T-helper 1 cell treated with Interleukin-12 subunit alpha and Interleukin-12 subunit beta and Interleukin-4 antibody, amounts not matched to agents 30 ng/mL and 1 ng/mL, for 36 hours (primary cell): ENCODE data around the gene CXCR4. TPM values are rescaled to one million over a fixed set of nuclear protein-coding genes. Genes with fewer than 3 reads are reported as not detected.

Source experiments
- intact Hi-C: fragments of 100-400 bp; cut with micrococcal nuclease; formaldehyde crosslinking; loops from one replicate; pipeline ENCODE4 v1.15.1; 2024
- total RNA-seq: library from RNA; stranded (reverse); gene quantifications from 2 replicates; pipeline ENCODE4 v1.2.3, GENCODE V29; 2022

CXCR4 gene
- total RNA-seq = 247 and 248 TPM in 2 replicates

DNA sequence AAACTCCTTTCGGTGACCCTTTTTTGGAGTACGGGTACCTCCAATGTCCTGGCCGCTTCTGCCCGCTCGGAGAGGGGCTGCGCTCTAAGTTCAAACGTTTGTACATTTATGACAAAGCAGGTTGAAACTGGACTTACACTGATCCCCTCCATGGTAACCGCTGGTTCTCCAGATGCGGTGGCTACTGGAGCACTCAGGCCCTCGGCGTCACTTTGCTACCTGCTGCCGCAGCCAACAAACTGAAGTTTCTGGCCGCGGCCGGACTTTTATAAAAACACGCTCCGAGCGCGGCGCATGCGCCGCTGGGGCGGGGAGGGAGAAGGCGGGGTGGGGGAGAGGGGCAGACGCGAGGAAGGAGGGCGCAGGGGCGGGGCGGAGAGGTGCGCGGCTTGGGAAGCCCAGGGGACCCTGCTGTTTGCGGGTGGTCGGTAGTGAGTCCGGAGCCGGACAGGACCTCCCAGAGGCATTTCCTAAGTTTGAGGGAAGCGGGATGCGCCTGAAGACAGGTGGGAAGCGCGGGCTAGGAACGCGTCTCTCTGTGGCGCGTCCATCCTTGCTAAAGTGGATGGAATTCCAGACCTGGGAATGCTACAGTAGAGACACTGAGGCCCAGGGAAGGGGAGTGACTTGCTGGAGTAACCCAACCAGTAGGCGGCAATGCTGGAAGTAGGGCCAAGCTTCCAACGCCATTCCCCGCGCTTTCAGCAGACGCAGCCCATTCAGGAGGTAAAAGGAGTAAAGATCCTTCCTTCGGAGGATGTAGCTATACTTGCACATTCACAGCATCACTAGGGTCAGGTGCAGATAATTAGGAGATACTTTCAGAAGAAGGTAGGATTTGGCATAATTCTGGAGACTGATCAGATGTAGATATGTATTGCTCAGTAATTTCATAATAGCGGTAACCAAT is at the start of gene CXCR4:
TSS of gene CXCR4 (minus strand) at position 241 of the 910 bp plus-strand sequence. CDS start at position 152, 89 bp downstream.
- intact Hi-C loops = loop anchor here (1.0 to 5.0 kb wide), 14 partner anchors 18 to 1199 kb away; partner anchors contain the start of genes CCNT2, DARS1, MCM6 and R3HDM1

DNA sequence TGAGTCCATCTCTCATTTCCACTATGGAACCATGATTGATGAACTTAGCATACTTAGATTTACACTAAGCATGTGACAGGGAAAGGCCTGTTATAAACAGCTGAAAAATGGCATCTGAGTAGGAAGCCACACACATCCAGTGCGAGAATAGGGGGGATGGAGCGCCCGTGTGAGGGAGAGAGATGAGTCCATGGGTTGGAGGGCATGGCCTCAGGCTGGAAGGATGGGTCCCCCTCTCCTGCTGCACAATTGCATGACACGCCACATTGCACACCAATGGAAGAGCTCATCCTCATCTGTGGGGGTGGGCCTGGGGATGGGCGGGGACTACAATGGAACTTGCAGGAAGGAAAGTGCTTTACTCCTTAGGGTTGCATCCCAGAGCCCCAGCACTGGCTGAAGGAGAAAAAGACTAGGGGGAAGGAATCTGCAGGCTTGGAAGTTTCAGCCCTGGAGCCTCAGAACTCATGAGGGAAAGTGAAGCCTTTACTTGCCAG is 46.4 kb upstream of the CXCR4 start:
- intact Hi-C loops = no loop called here

DNA sequence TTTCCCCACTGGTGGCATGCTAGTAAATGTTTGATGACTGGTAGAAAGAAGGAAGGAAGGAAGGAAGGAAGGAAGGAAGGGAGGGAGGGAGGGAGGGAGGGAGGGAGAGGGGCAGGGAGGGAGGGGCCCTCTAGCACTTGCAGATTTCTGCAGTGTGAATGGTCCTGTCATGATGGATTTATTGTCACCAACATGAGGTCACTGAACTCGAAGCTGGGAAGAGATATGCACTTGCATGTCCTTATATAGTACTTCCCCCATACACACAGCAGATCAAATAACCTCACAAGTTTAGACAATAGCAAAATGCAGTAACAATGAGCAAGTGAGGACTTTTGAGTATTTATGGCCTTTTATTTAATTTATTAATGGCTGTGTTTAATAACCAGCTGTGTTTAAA is 44.5 kb upstream of the CXCR4 start:
- intact Hi-C loops = no loop called here

DNA sequence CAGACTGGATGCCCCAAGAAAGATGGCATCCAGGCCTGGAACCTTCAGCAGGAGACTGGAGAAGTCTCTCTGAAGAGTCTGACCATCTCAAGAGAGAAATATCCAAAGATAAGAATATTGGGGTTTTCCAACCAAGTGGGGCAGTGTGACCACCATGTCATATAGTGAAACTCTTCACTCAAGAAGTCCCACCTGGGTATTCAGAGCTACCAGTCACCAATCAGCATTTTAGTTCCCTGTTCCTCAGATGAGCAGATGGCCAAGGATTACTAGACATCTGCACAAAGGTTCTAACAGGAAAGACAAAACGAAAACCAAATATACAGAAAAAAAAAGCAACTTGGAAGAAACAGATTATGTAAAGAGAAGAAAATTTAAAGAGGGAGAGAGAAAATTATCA is 38.5 kb upstream of the CXCR4 start:
- intact Hi-C loops = no loop called here

DNA sequence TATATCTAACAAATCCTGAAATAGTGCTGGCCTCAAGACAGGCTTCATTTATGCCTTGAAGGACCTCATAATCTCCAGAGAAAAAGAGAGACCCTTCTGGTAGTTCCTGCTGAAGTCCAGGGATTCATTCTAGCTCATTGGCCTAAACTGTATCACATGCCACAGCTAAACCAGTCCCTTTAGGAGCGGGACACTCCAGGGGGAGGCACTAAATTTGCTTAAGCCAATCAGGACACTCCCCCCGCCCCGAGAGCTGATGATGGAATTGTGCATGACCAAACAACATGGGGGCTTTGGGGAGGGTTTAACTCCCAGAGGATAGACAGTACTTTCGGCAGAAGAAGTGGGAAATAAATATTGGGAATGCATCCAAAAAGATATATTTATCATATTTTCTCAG is 36.4 kb upstream of the CXCR4 start:
- intact Hi-C loops = no loop called here

DNA sequence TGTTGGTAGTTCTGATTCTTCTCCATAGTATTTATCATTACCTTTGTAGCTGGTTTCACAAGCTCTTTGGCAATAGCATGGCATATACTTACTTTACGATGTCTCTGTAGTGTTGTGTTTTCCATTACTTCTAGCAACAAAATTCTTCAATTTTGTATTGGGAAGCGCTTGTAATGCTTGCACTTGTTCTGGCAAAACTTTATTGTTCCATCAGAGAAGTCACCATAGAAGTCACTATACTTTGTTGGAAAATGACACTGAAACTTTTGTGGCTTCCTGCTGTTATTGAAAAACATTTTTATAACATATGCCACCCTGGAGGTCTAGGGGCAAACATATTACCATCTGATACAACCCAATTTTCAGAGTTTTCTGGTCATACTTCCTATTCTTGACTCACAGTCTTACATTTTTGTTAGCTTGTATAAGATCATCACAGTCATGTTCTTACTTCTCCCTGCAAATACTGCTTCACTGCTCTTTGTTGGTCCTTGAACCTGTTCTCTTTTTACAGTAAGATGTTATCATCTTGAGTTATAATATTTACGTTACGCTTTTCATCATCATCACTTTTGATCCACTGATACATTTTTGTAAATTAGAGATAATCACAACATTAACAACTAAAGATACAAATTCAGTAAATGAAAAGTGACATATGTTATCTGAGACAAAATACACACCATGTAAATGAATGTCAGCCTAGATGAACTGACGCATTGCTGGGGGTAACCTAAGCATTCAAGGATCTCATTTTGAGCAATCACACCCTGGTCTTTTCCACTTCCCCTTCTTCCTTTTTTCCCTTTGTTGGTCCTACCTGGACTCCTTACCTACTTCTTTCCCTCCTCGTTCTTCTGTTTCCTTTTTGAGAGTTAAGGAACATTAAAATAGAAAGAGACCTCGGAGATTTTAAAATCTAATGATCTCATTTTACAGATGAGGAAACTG is 33.3 kb upstream of the CXCR4 start:
- intact Hi-C loops = no loop called here

DNA sequence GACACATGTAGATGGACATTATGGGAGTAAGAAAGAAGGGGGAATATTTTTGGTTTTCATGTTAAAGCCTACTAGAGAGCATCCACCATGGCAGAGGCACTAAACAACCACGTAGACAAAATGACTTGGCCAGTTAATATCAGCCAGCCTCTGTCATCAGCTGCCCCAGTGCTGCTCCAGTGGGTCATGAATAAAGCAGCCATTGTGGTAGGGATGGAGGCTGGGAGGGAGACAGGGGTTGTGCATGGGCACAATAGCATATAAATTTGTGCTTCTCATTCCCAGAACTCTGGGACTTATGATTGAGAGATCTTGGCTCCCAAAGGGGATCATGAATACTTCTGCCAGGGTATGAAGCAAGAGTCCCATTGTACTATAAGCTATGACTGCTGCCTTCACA is 31.1 kb upstream of the CXCR4 start:
- intact Hi-C loops = no loop called here

DNA sequence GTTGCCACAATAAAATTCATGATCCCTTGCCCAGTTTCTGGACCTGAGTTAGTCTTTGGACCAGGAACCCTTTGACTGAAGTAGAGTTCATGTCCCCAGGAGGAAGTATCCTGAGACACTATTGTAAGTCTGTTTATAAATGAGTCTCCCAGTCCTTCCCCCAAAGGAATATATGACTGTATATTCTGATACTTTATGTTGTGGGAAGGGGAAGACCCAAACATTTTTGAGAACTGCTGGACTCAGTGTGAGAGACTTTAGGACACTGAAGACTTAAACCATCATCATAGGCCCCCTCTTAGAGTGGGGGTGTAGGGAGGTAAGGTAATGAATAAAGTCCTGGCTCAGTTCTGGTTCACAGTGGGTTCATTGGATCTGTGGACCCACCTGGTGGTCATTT is 28.6 kb upstream of the CXCR4 start:
- intact Hi-C loops = no loop called here

DNA sequence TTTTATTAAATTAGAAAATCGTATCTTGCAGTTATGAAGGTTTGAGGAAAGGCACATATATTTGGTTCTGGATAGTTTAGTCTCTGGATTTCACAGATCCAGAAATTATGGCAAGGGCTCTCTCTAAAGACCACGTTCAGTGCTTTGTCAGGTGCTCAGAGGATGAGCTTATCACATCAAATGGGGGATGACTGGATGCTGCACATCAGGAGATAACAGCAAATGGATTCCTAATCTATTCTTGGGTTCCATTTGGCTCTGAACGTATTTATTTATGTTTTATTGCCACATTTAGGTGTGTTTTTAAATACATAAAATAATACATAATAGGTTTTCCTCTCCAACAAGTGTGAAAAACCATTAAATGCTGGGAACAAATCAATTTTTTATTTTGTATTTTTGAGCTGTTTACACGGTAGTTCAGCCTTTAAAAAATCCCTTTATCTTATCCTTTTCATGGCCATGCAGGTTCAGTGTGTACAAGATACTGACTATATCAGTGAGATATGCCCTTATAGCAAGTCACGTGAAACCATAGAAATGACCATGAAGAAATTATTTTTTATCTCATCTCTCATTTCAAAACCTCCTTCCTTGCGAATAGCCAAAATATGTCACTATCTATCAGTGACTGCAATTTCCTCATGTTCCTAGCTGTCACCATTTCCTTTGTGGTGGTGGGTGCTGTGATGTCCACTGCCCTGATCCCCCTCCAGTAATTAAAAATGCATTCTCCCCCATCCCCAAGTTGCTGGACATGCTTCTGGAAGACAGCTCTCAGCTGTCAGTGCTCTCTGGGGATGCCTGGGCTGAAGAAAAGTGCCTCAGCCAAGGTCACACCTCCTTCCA is 25.9 kb upstream of the CXCR4 start:
- intact Hi-C loops = no loop called here

DNA sequence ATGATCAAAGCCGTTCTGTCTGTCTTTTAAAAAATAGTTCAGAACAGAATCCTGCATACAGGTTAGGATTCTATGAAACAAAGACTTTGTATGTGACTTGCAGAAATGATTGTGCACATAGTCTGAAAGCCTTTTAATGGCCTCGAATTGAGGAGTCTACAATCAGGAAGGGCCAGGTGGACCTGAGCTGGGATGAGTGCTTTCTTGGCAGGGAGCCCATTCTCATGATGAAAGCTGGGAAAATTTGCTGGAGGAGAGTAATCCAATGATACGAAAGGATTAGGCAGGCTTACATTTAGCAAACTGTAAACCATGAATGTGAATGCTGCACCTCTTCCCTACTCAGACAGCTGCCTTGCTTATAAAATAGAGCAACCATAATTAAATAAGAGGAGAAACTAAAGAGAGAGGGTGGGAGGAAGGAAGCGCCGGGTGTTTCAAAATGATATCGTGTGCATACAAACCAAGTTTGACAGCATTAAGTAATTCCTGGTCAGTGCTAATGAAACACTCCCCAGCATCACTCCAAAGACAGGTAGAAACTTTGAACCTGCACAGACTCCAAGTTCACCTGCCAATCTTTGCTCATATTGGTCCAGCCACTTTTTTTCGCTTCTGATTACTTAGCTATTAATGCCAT is 23.7 kb upstream of the CXCR4 start:
- intact Hi-C loops = no loop called here

DNA sequence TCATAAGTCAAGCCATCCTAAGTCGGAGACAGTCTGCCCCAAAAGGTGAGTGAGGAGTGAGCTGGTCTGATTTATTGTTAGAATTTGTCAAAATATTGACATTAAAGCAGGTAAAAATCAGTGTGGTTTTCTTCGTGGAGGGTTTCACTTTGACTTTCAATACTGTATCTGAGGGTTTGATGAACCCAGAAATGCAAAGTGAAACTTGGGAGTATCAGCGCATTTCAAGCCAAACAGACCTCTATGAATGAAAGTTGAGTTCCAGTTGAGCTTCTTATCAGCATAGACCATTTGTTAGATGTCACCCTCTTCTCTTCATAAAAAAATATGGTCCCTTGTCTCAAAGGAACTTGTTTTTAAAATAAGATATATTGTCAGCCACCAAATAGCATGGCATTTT is 21.7 kb upstream of the CXCR4 start:
- intact Hi-C loops = loop anchor here (1.0 kb wide), 2 partner anchors 10 to 239 kb away; no protein-coding TSS in a partner anchor

DNA sequence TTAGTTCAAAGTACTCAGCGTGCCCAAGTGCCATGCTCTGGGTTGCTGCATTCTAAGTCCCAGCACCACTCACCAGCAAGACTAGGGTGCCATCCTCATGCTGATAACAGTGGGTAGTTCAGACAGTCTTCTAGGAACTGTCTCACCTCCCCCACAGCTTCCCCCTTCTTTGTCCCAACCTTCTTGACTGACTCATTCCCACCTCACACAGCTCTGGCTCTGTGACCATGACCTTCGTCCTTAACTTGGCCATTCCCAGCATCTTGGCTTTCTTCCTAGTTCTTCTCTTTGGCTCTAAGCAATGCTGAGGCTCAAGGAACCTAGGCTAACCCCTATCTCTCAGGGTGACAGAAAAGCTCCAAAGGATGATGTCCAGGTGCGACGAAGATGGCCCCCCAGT is 20.0 kb upstream of the CXCR4 start:
- intact Hi-C loops = no loop called here

DNA sequence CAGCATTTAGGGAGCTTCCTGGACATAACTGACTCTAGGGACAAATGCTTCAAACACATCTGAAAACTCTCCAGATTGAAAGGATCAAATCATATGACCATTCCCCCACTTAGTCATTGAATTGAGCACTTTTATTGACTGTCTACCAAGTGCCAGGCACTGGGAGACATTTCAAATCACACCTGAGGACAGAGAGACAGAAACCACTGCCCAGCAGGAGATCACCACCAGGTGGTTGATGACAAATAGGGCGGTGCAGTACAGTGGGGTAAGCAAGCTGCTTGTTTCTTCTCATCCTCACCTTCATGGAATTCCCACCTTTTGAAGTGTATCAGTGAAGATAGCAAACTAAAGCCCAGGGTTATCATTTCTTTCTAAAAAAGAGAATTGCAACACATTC is 19.0 kb upstream of the CXCR4 start:
- intact Hi-C loops = loop anchor here (1.0 kb wide), 4 partner anchors 19 to 221 kb away; partner anchors contain the start of gene CXCR4

DNA sequence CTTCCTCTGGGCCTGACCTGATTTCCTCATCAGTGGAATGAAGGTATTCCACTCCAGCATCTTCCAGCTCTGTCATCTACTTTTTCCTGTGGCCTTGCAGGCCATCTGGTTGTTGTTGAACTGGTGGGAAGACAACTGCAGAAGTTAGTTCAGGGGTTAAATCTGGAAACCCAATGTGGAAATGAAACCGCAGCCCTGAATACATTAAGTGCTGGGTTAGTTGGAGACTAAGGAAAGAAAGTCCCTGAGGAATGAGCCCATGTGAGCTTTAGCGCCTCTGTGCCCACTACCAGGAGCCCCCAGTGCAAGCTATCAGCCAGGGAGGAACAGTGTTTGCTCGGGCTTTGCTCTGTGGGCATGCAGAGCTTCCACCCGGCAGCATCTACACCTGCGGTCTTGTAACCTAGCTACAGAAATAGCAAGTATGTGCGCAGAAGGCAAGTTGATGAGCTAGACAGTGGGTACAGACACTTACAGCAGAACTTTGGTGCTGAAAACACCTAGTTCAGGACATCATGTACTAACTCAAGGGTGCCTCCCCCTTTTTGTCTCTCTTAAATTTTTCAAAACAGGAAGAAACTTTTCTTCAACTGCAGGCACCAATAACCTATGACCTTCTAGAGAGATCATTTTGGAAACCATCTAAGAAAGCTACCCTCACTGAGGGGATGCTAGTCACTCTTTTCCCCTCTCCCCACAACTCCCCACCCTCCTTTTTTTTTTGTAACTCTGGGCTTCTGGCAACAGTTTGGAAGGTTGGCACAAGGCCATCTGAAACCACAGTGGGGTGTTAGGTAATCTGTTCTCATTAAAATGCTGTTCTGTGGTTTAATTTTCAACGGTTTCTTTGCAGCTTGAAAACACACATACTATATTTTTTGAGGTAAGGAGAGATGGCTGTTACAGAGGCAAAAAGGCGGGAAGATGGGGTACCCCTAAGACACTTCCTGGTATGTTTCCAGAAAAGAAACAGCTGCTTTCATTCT is 18.3 kb upstream of the CXCR4 start:
- intact Hi-C loops = loop anchor here (1.0 to 2.0 kb wide), 5 partner anchors 18 to 1083 kb away; partner anchors contain the start of genes CXCR4 and RAB3GAP1

DNA sequence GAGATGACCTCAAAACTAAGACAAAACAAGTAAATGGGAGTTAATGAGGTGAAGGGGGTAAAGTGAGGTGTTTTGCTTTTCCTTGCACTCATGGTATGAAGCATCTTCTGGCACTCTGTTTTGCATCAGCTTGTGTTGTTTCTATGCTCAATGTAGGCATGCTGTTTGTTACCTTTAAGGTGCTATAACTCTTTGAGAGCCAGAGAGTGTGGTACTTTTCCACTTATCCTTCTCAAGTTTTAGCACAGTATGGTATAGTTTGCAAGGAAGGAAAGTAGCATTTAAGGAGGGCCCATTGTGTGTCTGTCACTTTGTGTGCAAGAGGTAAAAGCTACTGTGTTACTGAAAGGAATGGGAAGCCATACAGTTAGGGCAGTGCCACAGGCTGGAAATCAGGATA is 17.5 kb upstream of the CXCR4 start:
- intact Hi-C loops = loop anchor here (2.0 kb wide), 1 partner anchor 1083 kb away; the partner anchor contains the start of gene RAB3GAP1

DNA sequence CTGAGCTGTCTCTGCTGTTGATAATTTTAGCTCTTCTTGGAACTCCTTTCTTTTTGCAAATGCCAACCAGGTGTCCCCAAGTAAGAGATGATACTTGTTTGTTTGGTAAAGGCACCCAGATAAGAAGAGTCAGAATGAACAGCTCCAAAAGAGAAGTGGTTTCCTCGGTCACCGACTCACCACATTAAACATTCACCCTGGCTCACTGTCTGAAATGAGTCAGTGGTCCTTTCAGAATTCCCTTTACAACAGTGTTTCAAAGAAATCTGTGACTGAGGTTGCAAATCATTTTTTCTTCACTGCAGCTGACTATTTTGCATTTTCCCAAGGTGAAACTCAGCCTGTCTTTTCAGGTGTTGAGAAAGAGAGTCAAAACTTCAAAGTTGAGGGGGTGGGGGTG is 16.2 kb upstream of the CXCR4 start:
- intact Hi-C loops = loop anchor here (1.0 to 5.0 kb wide), 9 partner anchors 78 to 1081 kb away; partner anchors contain the start of genes DARS1, R3HDM1, RAB3GAP1 and UBXN4

DNA sequence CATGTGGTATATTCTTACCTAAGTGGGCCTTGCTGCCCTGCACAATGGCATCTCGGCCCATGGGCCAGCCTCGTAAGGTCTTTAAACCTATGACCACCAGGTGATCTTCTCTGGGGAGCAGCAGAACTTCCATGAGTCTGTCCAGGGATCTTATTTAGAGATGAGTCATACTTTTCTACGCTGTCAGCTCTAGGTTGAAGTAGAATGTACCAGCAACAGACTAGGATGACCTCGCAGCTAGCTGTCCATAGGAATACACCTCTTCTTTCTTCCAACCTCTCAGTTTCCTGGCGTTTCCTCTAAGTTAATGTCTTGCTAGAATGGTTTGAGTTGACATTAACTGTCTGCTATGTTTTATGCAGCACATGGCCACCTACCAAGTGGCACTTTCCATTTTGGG is 15.6 kb upstream of the CXCR4 start:
- intact Hi-C loops = loop anchor here (5.0 kb wide), 6 partner anchors 79 to 601 kb away; partner anchors contain the start of genes R3HDM1, UBXN4 and ZRANB3

DNA sequence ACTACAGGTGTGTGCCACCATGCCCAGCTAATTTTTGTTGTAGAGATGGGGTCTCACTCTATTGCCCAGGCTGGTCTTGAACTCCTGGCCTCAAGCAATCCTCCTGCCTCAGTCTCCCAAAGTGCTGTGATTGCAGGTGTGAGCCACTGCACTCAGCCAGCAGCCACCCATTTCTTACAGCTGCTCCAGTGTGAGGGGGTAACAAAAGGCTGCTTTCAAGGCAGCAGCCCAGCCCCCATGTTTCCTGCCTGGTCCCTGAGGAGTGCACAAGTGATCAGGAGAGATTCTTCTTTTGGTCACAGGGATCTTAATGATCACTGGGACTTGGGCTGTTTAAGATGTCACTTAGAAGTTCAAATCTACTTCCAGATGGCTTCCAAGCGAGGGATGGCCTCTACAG is 15.2 kb upstream of the CXCR4 start:
- intact Hi-C loops = loop anchor here (5.0 kb wide), 6 partner anchors 79 to 601 kb away; partner anchors contain the start of genes R3HDM1, UBXN4 and ZRANB3
